ENCODE measurements around the gene PANK3.

The PANK3 gene

GRCh38 chr5:168613396-168613795 lies 34.2 kb upstream of the PANK3 start:
- Histone ChIP-seq H3K27me3 (replicated peaks; ENCODE audit: control insufficient read depth, insufficient read depth, low read length) (no peaks in the 10 kb centered on the region), H3K4me3 (replicated peaks; ENCODE audit: low read depth, low read length) (no peak overlapping the region), H3K36me3 (ENCODE audit: control insufficient read depth, insufficient read depth, low read length) (no peaks in the 10 kb centered on the region)
- DNase-seq (ENCODE audit: extremely low read depth, insufficient read length), result no peak
- no peak for TF ChIP-seq CTCF (IDR thresholded peaks at IDR 0.05; ENCODE audit: insufficient read depth, low read length, poor library complexity, severe bottlenecking)

GRCh38 chr5:168612996-168613395 lies 33.8 kb upstream of the PANK3 start:
- no peak for DNase-seq (ENCODE audit: extremely low read depth, insufficient read length)
- TF ChIP-seq CTCF (IDR thresholded peaks at IDR 0.05; ENCODE audit: insufficient read depth, low read length, poor library complexity, severe bottlenecking), result no peak
- Histone ChIP-seq H3K27me3 (replicated peaks; ENCODE audit: control insufficient read depth, insufficient read depth, low read length) (no peaks in the 10 kb centered on the region), H3K36me3 (ENCODE audit: control insufficient read depth, insufficient read depth, low read length) (no peaks in the 10 kb centered on the region), H3K4me3 (replicated peaks; ENCODE audit: low read depth, low read length) (no peak overlapping the region)

GRCh38 chr5:168612123-168612522 lies 33.0 kb upstream of the PANK3 start:
- no peaks in the 10 kb centered on the region for H3K36me3 ChIP-seq (ENCODE audit: control insufficient read depth, insufficient read depth, low read length)
- no peak for TF ChIP-seq CTCF (IDR thresholded peaks at IDR 0.05; ENCODE audit: insufficient read depth, low read length, poor library complexity, severe bottlenecking)
- no peak for DNase-seq (ENCODE audit: extremely low read depth, insufficient read length)
- H3K27me3 ChIP-seq (replicated peaks; ENCODE audit: control insufficient read depth, insufficient read depth, low read length), result no peaks in the 10 kb centered on the region
- H3K4me3 ChIP-seq (replicated peaks; ENCODE audit: low read depth, low read length), result no peak overlapping the region

- TF ChIP-seq CTCF (IDR thresholded peaks at IDR 0.05; ENCODE audit: insufficient read depth, low read length, poor library complexity, severe bottlenecking), result no peak
- DNase-seq (ENCODE audit: extremely low read depth, insufficient read length), result no peak
- H3K4me3 ChIP-seq (replicated peaks; ENCODE audit: low read depth, low read length), result no peak overlapping the region
- H3K27me3 ChIP-seq (replicated peaks; ENCODE audit: control insufficient read depth, insufficient read depth, low read length), result no peaks in the 10 kb centered on the region
- H3K36me3 ChIP-seq (ENCODE audit: control insufficient read depth, insufficient read depth, low read length), result no peaks in the 10 kb centered on the region
These were observed 32.0 kb upstream of the PANK3 start for GRCh38 chr5:168611165-168611564.

GRCh38 chr5:168609806-168610482 lies 30.8 kb upstream of the PANK3 start:
- H3K27me3 ChIP-seq (replicated peaks; ENCODE audit: control insufficient read depth, insufficient read depth, low read length), result no peaks in the 10 kb centered on the region
- TF ChIP-seq CTCF (IDR thresholded peaks at IDR 0.05; ENCODE audit: insufficient read depth, low read length, poor library complexity, severe bottlenecking), result no peak
- no peaks in the 10 kb centered on the region for H3K36me3 ChIP-seq (ENCODE audit: control insufficient read depth, insufficient read depth, low read length)
- H3K4me3 ChIP-seq (replicated peaks; ENCODE audit: low read depth, low read length), result no peak overlapping the region
- no peak for DNase-seq (ENCODE audit: extremely low read depth, insufficient read length)

GRCh38 chr5:168608821-168609220 lies 29.7 kb upstream of the PANK3 start:
- DNase-seq (ENCODE audit: extremely low read depth, insufficient read length), result no peak
- Histone ChIP-seq H3K36me3 (ENCODE audit: control insufficient read depth, insufficient read depth, low read length) (no peaks in the 10 kb centered on the region), H3K27me3 (replicated peaks; ENCODE audit: control insufficient read depth, insufficient read depth, low read length) (no peaks in the 10 kb centered on the region), H3K4me3 (replicated peaks; ENCODE audit: low read depth, low read length) (no peak overlapping the region)
- TF ChIP-seq CTCF (IDR thresholded peaks at IDR 0.05; ENCODE audit: insufficient read depth, low read length, poor library complexity, severe bottlenecking), result no peak

Measured in GM06990 (cell line).